H54 (cell line): ENCODE results near the gene PLPP3.

Experiments
- DNase-seq: peaks from one replicate; pipeline ENCODE4 v3.0.0; 2011; ENCODE audit warnings: low spot score, mixed read lengths; ENCODE audit not compliant: insufficient read length
- FAIRE-seq: peaks from 3 replicates; lab custom pipeline; 2011; peaks lifted over from hg19 to GRCh38; lab: Jason Lieb, UNC
- POLR2A ChIP-seq: IDR thresholded peaks from 2 replicates; pipeline ENCODE4 v1.6.1; 2011; ENCODE audit warnings: low read depth, mild to moderate bottlenecking, low read length

The PLPP3 gene

GRCh38 chr1:56569661-56570060, 9.7 kb downstream of the PLPP3 start:
- DNase-seq = no peak
- no peak for TF ChIP-seq POLR2A
- FAIRE-seq = no peak

- FAIRE-seq = no peak
- no peak for DNase-seq
These were observed 12.4 kb downstream of the PLPP3 start for GRCh38 chr1:56566994-56567393.

DNA sequence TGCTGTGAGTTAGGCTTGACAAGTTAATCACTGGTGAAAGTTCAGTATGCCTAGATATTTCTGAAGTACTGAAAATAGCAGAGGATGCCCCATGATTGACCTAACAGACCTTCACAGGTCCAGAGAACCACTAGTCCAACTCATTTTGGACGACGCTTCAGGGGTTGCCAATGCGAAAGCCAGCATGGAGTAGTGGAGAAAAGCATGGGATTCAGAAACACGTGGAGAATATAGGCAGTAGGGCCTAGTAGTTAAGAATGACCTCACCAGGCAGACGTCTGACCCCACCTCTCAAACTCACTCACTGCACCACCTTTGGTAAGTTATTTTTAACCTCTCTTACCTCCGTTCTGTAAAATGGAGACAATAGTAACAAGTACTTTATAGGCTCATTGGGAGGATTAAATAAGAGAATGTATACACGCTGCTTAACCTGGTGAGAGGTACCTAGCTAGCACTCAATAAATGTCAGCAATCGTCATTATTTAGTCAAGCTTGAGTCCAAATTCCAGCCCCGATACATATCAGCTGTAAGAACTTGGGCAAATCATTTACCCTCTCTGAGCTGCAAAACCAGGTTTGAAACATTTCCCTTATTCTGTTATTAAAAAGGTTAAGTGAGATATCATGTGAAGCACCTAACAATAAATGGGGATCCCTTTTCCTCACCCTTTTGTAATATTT, 13.2 kb downstream of the PLPP3 start:
- no peak for FAIRE-seq
- DNase-seq = no peak
- no peak for TF ChIP-seq POLR2A

More at GRCh38 chr1:56566994-56567393, 12.4 kb downstream of the PLPP3 start:
- TF ChIP-seq POLR2A = no peak

DNA sequence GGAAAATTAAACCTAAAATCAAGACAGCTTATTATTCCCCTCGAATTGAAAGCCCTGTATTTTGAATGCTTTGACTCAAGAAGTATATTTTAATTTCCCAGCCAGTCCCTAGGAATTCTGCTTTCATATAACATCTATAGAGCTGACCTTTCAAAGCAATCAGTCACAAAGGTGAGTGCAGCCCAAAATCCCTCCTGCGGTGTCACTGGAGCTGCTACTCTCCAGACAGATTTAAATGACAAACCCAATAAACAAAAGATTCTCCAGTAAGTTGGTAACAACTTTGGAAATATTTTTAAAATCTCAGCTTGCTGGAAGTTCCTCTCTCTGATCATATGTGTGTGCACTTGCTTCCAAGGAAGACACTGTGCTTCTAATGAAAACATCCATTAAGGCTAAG, 14.7 kb downstream of the PLPP3 start:
- FAIRE-seq (no peak), DNase-seq (no peak)
- no peak for TF ChIP-seq POLR2A

DNA sequence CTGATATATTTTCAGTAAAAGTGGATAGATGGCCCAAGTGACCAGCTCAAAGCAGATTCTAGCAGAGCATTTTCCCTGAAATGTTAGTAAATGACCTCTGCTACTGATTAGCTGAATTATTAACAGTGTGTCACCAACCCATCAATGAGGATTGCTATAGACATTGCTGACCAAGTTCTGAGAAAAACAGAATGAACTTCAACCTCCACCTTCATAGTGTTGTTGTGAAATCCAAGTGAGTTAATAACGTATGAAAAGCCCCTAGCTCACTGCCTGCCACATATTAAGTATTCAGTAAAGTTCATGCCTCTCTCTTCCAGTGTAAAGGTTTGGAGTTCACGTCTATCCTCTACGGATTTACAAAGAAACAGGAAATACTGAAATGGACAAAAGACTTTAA, 15.8 kb downstream of the PLPP3 start:
- no peak for TF ChIP-seq POLR2A
- DNase-seq (no peak), FAIRE-seq (no peak)

DNA sequence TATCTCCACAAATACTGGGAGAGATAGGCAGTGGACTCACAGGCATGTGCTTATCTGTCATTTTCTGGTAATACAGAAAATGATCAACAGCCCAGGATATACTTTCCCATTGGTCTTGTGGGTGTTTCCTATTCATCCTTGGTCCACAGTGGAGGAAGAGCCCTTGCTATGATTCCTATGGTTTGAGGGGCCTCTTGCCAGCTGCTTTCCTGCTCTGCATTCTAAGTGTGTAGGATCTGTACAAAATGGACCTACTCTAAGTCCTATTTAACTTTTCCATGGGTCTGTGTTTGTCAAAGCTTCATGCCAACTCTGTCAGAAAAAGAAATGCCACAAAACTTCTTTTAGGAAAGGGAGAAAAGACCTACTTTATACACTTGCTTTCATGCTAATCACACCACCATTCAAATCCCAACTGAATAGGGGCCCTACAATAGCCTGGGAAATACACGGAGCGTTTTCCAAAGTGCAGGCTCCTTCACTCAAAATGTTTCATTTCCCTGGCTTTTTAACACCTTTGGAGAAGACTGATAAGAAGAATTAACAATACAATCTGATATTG, 16.4 kb downstream of the PLPP3 start:
- TF ChIP-seq POLR2A = no peak
- DNase-seq (no peak), FAIRE-seq (no peak)

DNA sequence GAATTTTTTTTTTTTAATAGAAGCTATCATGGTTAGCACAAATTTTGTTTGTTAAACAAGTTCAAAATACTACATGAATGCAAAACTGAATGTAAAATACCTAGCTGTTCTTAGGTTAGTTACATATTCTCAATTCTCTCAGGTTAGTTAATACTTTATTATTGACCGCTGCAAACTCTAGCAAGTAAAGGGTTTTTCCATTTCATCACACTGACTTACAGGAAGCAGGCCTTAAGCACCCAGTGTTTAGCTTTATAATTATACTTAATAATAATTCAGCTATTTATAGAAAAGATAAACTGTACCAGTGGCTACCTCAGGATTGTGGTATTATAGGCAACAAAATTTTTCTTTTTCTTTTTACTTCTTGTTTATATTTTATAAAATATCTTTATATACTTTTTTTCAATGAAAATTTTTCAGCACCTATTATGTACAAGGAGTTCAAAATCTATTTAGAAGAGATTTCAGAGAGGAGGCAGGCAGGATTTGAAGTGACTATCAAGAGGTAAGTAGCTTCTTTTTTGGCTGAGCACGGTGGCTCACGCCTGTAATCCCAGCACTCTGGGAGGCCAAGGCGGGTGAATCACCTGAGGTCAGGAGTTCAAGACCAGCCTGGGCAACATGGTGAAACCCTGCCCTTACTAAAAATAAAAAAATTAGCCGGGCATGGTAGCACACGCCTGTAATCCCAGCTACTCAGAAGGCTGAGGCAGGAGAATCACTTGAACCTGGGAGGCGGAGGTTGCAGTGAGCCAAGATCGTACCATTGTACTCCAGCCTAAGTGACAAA, 17.9 kb downstream of the PLPP3 start:
- no peak for FAIRE-seq
- TF ChIP-seq POLR2A = no peak
- no peak for DNase-seq

- TF ChIP-seq POLR2A = no peak
- DNase-seq (no peak), FAIRE-seq (no peak)
These were observed 21.6 kb downstream of the PLPP3 start for GRCh38 chr1:56557746-56558145.

GRCh38 chr1:56555448-56555847, 23.9 kb downstream of the PLPP3 start:
- no peak for FAIRE-seq
- no peak for TF ChIP-seq POLR2A
- no peak for DNase-seq

DNA sequence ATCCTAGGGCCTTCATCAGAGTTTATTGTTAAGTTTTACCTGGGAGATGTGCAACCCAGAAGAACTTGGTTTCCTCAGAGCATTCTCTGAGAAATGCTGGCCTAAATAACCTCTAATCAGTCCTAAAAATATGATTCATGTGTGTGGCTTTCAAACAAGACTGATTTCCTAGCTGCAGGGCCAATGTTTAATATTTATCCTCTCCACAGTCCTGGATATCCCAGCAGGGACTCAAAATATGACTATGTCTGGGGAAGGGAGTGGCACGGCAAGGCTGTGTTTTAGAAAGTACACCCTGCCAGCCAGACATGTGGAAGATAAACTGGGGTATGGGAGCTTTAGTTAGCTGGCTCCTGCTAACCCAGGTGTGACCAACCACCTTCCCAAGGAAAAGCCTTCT, 26.3 kb downstream of the PLPP3 start:
- FAIRE-seq (no peak), DNase-seq (no peak)
- no peak for TF ChIP-seq POLR2A

GRCh38 chr1:56552349-56552748, 27.0 kb downstream of the PLPP3 start:
- no peak for DNase-seq
- FAIRE-seq = no peak
- TF ChIP-seq POLR2A = no peak

DNA sequence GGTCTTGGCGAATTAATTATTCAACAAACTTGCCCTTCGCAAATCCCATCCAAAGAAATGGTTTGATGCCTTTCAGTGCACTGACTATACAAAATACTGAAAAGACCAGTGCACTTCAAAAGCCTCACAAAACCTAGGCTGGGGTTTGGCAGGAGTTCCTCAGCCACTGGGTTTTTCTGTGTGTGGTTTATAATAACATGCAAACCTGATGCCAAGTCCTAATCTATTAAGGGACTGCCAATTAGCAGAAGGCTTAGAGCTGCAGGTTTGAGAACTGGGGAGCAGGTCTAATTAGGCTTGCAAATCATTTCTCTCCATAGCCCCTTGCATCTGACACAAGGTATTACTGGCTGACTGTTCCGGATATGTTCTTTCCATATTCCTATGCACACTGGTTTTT, 27.7 kb downstream of the PLPP3 start:
- no peak for TF ChIP-seq POLR2A
- FAIRE-seq (no peak), DNase-seq (no peak)

GRCh38 chr1:56550859-56551188, 28.5 kb downstream of the PLPP3 start:
- no peak for TF ChIP-seq POLR2A
- FAIRE-seq = no peak
- DNase-seq = no peak

- no peak for FAIRE-seq
- TF ChIP-seq POLR2A = no peak
- no peak for DNase-seq
These were observed 29.1 kb downstream of the PLPP3 start for GRCh38 chr1:56550138-56550858.

GRCh38 chr1:56548571-56548970, 30.8 kb downstream of the PLPP3 start:
- DNase-seq (no peak), FAIRE-seq (no peak)
- no peak for TF ChIP-seq POLR2A
